Spleen (tissue), 7 donors: Measurements from ENCODE around the gene HIVEP3.

Experiments
- POLR2A ChIP-seq, 3 donors: fragments of 450-650 bp; IDR thresholded peaks; one replicate each; pipeline ENCODE4 v1.5.1; 2017; ENCODE audit warnings: antibody characterized with exemption in 3 of 3, mild to moderate bottlenecking in 1 of 3
- POLR2AphosphoS5 ChIP-seq, 3 donors: sonication (generic); formaldehyde crosslinking; IDR thresholded peaks; one replicate each; pipeline ENCODE4 v1.5.1; 2017; ENCODE audit warnings: antibody characterized with exemption in 3 of 3
- TF ChIP-seq, protein P1 (sequence below), 11 experiments: fragments of 200-600 bp in 7 of 11; fragments of 450-650 bp in 4 of 11; sonication (generic) in 4 of 11; IDR thresholded peaks in 8 of 11; conservative IDR thresholded peaks in 3 of 11; 1 replicate in 7 of 11; 2 replicates in 4 of 11; pipeline versions ENCODE4 v1.4.0 to v1.8.0; 2016 to 2021; ENCODE audit warnings: antibody characterized with exemption in 11 of 11, inconsistent platforms in 4 of 11, mild to moderate bottlenecking in 1 of 11
- donor health status: DM: no; HTN: no; CAD: no; lungs with moderate emphysema.
- donor health status: DM: no; HTN: no; CAD: no.
- donor health status: DM: no; HTN: no; CAD: no.

DNA sequence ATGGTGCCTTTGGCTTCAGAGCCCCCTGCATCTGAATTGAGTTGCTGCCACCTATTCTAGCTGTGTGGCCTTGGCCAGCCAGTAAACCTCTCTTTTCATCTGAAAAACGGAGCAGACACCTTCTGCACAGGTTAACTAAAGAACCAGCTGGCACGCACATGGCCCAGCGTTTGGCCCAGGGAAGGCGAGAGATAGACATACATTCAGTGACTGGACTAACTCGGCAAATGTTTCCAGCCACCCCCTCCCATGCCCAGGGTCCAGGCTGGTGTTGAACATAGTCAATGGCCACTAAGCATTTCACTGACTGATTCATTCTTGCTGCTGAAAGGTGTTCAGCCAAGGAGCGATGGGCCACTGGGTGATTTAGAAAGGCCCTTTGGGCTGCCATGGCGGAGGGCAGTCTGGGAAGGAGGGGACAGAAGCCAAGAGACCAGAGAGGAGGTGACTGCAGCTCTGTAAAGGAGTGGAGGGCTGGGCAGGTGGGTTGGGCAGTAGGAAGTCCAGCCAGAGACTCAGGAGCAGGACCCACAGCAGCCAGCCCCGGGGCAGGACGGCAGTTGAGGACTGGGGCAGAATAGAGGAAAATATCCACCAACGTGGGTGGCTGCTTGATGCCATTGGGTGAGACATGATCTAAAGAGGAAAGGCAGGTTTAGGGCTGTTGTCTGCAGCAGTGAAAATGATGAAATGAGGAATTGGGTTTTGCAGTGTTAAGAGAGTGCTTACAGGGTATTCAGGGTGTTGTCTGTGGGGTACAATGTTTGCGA lies 184.3 kb downstream of the HIVEP3 start:
- TF ChIP-seq, protein P1, sequence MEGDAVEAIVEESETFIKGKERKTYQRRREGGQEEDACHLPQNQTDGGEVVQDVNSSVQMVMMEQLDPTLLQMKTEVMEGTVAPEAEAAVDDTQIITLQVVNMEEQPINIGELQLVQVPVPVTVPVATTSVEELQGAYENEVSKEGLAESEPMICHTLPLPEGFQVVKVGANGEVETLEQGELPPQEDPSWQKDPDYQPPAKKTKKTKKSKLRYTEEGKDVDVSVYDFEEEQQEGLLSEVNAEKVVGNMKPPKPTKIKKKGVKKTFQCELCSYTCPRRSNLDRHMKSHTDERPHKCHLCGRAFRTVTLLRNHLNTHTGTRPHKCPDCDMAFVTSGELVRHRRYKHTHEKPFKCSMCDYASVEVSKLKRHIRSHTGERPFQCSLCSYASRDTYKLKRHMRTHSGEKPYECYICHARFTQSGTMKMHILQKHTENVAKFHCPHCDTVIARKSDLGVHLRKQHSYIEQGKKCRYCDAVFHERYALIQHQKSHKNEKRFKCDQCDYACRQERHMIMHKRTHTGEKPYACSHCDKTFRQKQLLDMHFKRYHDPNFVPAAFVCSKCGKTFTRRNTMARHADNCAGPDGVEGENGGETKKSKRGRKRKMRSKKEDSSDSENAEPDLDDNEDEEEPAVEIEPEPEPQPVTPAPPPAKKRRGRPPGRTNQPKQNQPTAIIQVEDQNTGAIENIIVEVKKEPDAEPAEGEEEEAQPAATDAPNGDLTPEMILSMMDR (IDR thresholded peaks at IDR 0.05 in 8 of 11, conservative IDR thresholded peaks at IDR 0.05 in 3 of 11) = no peak
- TF ChIP-seq POLR2AphosphoS5 (IDR thresholded peaks at IDR 0.05) (no peak), POLR2A (IDR thresholded peaks at IDR 0.05) (no peak)
